Globus pallidus (tissue), 1 donor: ENCODE results near the gene OR4K5.
A peak's percentile ranks its signal among the peaks of the same experiment; 100 is the strongest.
"Not testable (repeated sequence)": the region's sequence is repeated elsewhere in the genome, so short reads cannot be mapped to it uniquely, and the experiment has no call there.

Source experiments
- DNase-seq: peaks from one replicate; pipeline ENCODE4 v3.0.0-alpha.2; 2015; ENCODE audit warnings: low spot score

Gene OR4K5

GRCh38 chr14:19920021-19920657 lies at the start of gene OR4K5:
OR4K5 (plus strand) TSS chr14:19920607; CDS start chr14:19920607, 0 bp downstream.
- DNase-seq = no peak

- DNase-seq = no peak
Observed at GRCh38 chr14:19873178-19873577, 47.2 kb upstream of the OR4K5 start.

- DNase-seq = no peak
Observed at GRCh38 chr14:19874842-19875241, 45.6 kb upstream of the OR4K5 start, which contains the start of gene OR4K2. OR4K2 (plus strand) TSS chr14:19875142; CDS start chr14:19876268, 1,126 bp downstream.

- DNase-seq = peak; percentile 13
Observed at GRCh38 chr14:19878029-19878642, 42.3 kb upstream of the OR4K5 start.

- no peak for DNase-seq
Observed at GRCh38 chr14:19895282-19895681, 25.1 kb upstream of the OR4K5 start.

- no peak for DNase-seq
Observed at GRCh38 chr14:19900999-19901398, 19.4 kb upstream of the OR4K5 start.

- no peak for DNase-seq
Observed at GRCh38 chr14:19902409-19902808, 18.0 kb upstream of the OR4K5 start.

- no peak for DNase-seq
Observed at GRCh38 chr14:19906665-19907064, 13.7 kb upstream of the OR4K5 start.

- no peak for DNase-seq
Observed at GRCh38 chr14:19911114-19911513, 9.3 kb upstream of the OR4K5 start.

- no peak for DNase-seq
Observed at GRCh38 chr14:19917243-19917642, 3.2 kb upstream of the OR4K5 start.

GRCh38 chr14:19917955-19918518 lies 2.4 kb upstream of the OR4K5 start:
- DNase-seq = no peak

GRCh38 chr14:19918553-19919264 lies 1.7 kb upstream of the OR4K5 start:
- no peak for DNase-seq

GRCh38 chr14:19930617-19931016 lies 10.2 kb downstream of the OR4K5 start, which contains the start of gene OR4K1:
OR4K1 (plus strand) TSS chr14:19930917; CDS start chr14:19935667, 4,750 bp downstream.
- DNase-seq = no peak

- DNase-seq = no peak
Observed at GRCh38 chr14:19941668-19942067, 21.3 kb downstream of the OR4K5 start.

- no peak for DNase-seq
Observed at GRCh38 chr14:19947413-19948090, 27.1 kb downstream of the OR4K5 start.

GRCh38 chr14:19949218-19949617 lies 28.8 kb downstream of the OR4K5 start:
- DNase-seq = no peak

- DNase-seq = not testable (repeated sequence)
Observed at GRCh38 chr14:19969735-19970134, 49.3 kb downstream of the OR4K5 start.
